Adrenal gland (tissue), 5 donors: ENCODE data around the gene NECAB3.

Experiments used
- CTCF ChIP-seq, 6 experiments: fragments of 450-650 bp in 4 of 6; fragments of 200-600 bp in 2 of 6; sonication (generic) in 1 of 6; IDR thresholded peaks; 1 replicate in 5 of 6; 2 replicates in 1 of 6; pipeline versions ENCODE4 v1.5.1 to v1.8.0; 2016 to 2021; ENCODE audit warnings: antibody characterized with exemption in 6 of 6, mild to moderate bottlenecking in 2 of 6, moderate library complexity in 1 of 6
- POLR2A ChIP-seq, 2 donors: fragments of 450-650 bp; IDR thresholded peaks; one replicate each; pipeline ENCODE4 v1.6.1; 2017; ENCODE audit warnings: antibody characterized with exemption in 2 of 2, mild to moderate bottlenecking in 2 of 2, moderate library complexity in 1 of 2
- donor health status: DM: no; HTN: no; CAD: no.

- TF ChIP-seq CTCF (IDR thresholded peaks at IDR 0.05): no peak
- TF ChIP-seq POLR2A (IDR thresholded peaks at IDR 0.05): no peak
Observed at GRCh38 chr20:33693289-33693688, 19.1 kb upstream of the NECAB3 start.
